ENCODE data around the gene GJB3.
"Not testable (repeated sequence)": the region's sequence is repeated elsewhere in the genome, so short reads cannot be mapped to it uniquely, and the experiment has no call there.

GJB3 gene

DNA sequence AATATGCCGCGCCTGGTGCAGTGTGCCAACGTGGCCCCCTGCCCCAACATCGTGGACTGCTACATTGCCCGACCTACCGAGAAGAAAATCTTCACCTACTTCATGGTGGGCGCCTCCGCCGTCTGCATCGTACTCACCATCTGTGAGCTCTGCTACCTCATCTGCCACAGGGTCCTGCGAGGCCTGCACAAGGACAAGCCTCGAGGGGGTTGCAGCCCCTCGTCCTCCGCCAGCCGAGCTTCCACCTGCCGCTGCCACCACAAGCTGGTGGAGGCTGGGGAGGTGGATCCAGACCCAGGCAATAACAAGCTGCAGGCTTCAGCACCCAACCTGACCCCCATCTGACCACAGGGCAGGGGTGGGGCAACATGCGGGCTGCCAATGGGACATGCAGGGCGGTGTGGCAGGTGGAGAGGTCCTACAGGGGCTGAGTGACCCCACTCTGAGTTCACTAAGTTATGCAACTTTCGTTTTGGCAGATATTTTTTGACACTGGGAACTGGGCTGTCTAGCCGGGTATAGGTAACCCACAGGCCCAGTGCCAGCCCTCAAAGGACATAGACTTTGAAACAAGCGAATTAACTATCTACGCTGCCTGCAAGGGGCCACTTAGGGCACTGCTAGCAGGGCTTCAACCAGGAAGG is 4.3 kb downstream of the GJB3 start:
- DNase-seq (ENCODE audit: low read depth in 1 of 2, low spot score in 1 of 2) = no peak

DNA sequence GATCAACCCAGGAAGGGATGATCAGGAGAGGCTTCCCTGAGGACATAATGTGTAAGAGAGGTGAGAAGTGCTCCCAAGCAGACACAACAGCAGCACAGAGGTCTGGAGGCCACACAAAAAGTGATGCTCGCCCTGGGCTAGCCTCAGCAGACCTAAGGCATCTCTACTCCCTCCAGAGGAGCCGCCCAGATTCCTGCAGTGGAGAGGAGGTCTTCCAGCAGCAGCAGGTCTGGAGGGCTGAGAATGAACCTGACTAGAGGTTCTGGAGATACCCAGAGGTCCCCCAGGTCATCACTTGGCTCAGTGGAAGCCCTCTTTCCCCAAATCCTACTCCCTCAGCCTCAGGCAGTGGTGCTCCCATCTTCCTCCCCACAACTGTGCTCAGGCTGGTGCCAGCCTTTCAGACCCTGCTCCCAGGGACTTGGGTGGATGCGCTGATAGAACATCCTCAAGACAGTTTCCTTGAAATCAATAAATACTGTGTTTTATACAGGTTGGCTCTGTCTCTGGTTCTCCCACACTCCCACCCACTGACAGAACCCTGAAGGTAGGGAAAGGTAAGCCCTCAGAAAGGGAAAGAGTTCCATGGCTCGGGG is 5.0 kb downstream of the GJB3 start:
- no peak for DNase-seq (ENCODE audit: low read depth in 1 of 2, low spot score in 1 of 2)

DNA sequence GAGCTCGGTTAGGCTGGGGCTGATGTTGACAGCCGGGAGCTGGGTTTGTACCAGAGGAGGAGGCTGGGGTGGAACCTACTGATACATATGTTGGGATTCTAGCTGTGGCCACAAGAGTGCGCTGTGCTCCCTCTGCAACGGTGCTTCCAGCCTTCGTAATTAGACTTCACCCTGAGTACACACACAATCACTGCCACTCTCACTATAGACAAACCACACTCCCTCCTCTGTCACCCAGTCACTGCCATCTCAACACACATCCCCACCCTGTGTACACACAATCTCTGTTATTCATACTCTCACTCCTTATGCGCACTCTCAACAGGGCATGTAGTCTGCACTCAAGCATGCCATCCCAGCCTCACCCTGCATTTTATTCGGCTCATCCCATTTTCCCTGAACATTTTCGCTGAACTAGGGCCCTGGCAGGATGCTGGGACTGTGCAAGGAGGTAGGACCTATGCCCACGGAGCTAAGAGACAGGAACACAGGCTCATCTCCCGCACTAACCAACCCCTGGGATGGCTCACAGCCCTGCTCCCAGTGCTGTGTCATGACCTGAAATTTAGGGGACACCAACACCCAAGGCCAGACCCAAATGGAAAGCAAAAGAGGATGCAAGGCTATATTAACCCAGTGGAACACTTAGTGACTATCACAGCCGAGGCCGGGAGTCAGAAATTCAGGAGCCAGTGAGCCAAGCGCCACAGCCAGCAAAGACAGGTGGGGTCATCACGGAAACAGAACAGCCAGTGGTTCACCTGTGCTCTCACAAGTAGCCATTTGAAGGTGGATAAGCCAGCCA is 5.7 kb downstream of the GJB3 start:
- DNase-seq (ENCODE audit: low read depth in 1 of 2, low spot score in 1 of 2) = peak; percentile 37 to 52

DNA sequence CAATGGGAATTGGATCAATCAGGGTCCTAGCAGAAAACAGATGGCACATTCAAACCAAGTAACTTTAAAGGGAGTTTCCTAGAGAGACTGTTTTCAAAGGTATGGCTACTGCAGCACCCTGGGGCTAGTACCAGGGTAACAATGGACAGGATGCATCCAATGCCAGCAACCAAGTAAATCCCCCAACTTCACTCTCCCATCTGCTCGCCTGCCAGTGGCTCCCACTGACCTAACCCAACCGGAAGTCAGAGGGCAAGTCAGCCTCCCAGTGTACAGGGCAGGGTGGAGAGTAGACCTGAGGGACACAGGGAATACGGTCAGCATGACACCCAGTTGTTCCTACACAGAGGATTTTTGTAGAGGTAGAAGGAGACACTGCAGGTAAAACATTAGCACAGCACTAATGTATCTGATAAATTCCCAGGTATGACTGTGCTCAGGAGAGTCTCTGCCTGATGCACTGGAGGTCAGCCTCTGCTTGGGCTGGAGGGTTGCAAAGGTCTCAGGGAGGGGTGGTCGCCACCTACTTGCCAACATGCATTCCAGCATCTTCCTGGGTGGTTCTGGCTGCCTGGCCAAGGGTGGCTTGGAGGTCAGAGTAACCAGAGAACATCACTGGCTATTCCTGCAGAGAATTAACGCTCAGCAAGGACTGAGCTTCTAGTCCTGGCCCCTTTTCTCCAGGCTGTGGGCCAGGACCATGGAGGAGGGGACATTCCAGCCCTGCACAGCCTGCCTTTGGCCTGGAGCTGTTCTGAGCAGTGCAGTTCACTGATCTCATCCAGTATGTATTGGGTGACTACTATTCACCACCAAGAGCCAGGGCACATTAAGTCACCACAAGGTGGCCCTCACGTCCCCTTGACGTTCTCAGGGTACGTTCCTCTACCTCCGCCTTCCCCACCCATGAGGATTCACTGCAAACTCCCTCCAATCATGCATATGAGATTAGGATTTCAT is 6.7 kb downstream of the GJB3 start:
- DNase-seq (ENCODE audit: low read depth in 1 of 2, low spot score in 1 of 2) = no peak

DNA sequence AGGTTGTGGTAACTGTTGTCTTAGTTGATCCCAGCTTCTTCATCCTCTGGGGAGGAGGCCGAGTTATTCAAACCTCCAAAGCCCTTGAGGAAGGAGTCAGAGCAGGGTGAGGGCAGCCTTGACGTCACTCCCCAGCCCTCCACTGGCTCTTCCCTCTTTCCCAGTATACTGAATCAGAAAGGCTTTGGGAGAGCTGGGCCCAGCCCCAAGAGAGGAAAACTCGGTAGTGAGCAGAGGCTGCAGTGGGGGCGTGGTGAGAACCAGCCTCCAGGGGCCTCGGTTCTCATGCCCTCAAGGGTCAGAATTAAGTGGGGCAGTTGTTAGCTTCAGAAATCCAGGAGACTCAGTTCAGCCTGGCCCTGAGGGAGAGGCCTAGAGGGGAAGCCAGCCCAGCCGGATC is 10.0 kb downstream of the GJB3 start:
- no peak for DNase-seq (ENCODE audit: low read depth in 1 of 2, low spot score in 1 of 2)

DNA sequence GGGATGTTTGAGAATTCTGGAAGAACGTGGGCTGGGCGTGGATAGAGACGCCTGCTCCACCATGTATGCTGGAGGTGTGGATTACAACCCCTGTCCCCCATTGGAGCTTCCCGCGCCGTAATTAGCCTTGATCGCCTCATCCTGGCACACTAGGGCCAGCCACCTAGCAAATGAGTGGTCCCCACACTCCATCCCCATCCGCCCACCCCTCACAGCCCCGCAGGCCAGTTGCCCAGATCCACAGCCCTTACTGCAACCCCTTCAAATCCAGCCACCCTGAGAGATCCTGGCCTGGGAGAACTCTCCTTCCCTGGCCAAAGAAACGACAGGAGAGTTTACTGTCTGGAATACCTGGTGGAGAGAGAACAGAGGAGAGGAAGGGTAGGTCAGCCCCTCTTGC is 11.4 kb downstream of the GJB3 start:
- DNase-seq (ENCODE audit: low read depth in 1 of 2, low spot score in 1 of 2) = no peak

DNA sequence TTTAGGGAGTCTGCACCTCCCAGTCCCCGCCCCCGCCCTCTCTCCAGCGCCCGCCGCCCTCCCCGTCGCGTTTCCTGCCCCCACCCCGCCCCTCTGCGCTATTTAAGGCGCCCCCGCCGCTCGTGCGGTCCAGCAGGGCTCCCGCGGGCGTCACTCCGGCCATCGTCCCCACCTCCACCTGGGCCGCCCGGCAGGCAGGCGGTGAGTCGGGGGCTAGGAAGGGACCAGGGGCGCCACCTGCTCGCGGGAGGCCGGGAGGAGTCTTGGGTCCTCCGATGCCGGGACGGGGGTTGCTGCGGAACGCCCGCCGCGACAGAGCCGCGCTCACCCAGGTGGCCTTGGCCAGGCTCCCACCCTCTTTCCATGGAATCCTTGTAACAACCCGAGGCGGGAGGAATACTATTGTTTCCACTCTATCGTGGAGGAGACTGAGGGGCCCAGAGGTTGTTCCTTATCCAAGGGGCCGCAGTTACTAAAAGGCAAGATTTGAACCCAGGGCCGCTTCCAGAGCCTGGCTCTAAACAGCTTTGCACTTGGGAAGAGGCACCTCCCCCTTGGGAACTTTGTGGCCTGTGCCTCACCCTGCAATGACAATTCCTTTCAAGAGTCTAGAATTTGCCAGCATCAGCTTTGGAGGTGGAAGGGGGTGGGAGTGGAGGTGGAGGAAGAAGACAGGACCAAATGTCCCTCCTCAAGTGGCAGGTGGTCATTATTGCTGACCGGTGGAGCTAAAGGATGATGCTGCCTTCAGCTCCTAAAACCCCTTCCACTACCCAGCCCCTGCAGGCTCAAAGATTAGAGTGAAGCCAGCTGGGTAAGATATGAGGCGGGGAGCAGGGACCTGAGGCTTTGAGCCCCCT is 12.1 kb downstream of the GJB3 start, which contains the start of gene GJA4:
Gene GJA4 (plus strand): TSS at position 132 of the 860 bp plus-strand sequence. CDS start 1,215 bp downstream, outside the sequence.
- no peak for DNase-seq (ENCODE audit: low read depth in 1 of 2, low spot score in 1 of 2)

DNA sequence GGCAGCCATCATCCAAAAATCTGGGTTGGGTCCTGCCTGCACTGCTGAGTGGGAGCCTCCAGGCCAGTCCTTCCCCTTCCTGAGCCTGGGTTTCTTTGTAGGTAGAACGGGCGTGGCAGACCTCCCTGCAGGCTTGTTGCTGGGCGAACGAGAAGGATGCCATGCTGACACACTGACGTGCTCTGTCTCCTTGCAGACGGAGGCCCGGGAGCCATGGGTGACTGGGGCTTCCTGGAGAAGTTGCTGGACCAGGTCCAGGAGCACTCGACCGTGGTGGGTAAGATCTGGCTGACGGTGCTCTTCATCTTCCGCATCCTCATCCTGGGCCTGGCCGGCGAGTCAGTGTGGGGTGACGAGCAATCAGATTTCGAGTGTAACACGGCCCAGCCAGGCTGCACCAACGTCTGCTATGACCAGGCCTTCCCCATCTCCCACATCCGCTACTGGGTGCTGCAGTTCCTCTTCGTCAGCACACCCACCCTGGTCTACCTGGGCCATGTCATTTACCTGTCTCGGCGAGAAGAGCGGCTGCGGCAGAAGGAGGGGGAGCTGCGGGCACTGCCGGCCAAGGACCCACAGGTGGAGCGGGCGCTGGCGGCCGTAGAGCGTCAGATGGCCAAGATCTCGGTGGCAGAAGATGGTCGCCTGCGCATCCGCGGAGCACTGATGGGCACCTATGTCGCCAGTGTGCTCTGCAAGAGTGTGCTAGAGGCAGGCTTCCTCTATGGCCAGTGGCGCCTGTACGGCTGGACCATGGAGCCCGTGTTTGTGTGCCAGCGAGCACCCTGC is 13.2 kb downstream of the GJB3 start:
- no peak for DNase-seq (ENCODE audit: low read depth in 1 of 2, low spot score in 1 of 2)

DNA sequence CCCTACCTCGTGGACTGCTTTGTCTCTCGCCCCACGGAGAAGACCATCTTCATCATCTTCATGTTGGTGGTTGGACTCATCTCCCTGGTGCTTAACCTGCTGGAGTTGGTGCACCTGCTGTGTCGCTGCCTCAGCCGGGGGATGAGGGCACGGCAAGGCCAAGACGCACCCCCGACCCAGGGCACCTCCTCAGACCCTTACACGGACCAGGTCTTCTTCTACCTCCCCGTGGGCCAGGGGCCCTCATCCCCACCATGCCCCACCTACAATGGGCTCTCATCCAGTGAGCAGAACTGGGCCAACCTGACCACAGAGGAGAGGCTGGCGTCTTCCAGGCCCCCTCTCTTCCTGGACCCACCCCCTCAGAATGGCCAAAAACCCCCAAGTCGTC is 13.8 kb downstream of the GJB3 start:
- DNase-seq (ENCODE audit: low read depth in 1 of 2, low spot score in 1 of 2) = no peak

DNA sequence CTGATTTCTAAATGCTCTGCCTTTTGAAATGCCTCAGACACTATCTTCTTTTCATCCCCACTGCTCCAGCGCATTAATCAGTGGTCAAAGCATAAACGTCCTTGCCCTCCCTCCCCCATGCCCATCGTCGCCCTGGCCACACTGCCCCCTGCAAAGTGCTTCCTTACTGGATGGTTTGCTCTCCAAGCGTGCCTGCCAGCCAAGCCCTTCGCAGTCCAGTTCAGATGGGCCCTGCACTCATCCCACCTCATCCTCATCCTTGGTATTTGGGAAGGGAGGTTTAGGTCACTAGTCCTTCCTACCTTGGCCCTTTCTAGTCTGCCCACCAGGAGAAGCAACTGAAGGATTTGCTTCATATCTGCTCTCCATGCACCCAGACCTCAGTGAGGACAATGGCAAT is 14.9 kb downstream of the GJB3 start:
- no peak for DNase-seq (ENCODE audit: low read depth in 1 of 2, low spot score in 1 of 2)

DNA sequence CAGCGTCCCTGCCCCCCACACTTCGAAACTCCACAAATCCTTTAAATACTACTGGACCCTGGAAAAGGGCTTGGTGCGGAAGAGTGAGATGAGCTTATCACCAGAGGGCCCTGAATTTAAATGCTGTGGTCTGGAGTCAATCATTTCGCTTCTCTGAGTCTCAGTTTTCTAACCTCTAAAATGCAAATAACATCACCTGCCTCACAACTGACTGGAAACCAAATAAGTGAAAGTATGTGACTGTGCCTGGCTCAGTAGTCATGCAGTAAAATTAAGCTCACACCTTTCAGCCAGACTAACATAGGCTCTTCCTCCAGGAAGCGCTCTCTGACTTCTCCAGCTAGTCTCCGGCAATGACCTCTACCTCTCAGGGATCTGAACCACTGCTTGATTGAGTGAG is 16.0 kb downstream of the GJB3 start:
- no peak for DNase-seq (ENCODE audit: low read depth in 1 of 2, low spot score in 1 of 2)

DNA sequence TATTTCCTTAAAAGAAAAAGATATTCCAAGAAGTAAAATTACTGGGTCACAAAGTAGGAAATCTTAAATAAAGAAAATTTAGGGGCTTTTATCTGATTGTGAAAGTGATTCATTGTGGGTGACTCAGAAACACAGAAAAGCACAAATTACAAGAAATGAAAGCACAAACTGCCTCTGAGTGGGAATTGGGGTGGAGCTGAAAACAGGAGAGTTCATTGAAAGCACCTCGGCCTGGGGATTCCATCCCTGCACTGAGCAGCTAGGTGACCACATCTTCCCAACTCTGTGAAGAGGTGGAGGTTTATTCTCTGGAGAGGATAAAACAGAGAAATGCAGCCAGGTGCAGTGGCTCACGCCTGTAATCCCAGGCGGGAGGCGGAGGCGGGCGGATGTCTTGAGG is 19.2 kb downstream of the GJB3 start:
- DNase-seq (ENCODE audit: low read depth in 1 of 2, low spot score in 1 of 2) = no peak

DNA sequence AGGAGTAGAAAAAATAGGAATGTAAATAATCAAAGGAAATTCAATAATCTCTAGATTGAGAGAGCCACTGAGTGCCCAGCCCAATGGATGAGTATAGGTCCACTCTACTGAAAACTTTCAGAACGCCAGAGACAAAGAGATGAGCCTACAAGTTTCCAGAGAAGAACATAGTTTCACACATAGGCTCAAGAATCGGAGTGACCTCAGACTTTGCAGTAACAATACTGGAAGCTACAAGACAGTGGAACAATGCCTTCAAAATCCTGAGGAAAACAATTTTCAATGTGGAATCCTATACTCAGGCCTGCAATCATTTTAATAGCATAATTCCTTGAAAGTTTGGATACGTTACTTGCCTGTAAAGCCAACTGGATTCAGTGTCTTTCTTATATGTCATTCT is 22.8 kb downstream of the GJB3 start:
- DNase-seq (ENCODE audit: low read depth in 1 of 2, low spot score in 1 of 2) = no peak

DNA sequence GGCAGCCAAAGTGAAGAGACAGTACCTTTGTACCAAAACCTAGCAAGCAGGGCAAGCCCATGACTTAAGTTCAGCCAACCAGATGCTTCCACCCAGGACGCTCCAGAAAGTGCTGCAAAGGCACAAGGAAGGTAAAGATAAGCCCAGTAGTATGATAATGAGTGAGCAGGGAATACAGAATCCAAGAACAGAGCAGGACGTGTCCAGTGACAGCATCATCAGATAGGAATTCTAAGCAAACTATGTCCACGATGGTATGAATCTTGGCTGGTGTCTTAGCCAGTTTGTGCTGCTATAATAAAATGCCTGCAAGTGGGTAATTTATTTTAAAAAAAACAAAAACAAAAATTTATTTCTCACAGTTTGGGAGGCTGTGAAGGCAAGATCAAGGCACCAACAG is 25.4 kb downstream of the GJB3 start:
- no peak for DNase-seq (ENCODE audit: low read depth in 1 of 2, low spot score in 1 of 2)

DNA sequence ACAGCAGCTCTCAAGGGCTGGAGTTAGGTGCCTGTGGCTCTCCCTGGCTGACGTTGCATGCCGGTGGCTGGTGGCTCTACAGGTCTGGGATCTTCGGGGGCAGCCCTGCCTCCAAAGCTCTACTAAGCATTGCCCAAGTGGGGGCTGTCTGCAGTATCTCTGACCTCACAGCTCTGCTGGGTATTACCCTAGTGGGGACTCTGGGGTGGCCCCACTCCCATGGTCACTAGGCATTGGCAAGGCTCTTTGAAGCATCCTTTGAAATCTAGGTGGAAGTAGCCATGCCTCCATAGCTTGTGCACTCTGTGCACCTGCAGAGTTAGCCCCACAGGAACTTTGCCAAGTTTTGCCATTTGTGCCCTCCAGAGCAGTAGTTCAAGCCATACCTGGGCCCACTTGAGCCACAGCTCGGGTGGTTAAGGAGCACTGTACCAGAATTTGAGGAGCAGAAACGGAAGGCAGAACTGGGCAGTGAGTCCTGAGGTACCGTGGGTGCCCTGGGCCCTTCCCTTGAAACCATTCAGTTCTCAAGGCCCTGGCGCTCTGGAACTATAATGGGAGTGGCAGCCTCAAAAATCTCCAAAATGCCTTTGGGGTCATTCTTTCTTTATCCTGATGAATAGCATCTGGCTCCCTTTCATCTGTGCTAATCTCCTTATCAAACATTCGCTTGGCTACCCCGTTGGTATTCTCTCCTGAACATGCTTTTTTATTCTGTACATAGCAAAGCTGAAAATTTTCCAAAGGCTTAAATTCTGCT is 27.2 kb downstream of the GJB3 start:
- no peak for DNase-seq (ENCODE audit: low read depth in 1 of 2, low spot score in 1 of 2)

DNA sequence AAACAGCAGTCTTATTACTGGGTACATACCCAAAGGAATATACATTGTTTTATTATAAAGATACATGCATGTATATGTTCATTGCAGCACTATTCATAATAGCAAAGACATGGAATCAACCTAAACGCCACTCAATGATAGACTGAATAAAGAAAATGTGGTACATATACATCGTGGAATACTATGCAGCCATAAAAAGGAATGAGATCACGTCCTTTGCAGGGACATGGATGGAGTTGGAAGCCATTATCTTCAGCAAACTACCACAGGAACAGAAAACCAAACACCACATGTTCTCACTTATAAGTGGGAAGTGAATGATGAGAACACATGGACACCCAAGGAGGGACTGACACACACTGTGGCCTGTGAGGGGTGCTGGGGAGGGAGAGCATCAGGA is 29.8 kb downstream of the GJB3 start:
- not testable (repeated sequence) for DNase-seq (ENCODE audit: low read depth in 1 of 2, low spot score in 1 of 2)

DNA sequence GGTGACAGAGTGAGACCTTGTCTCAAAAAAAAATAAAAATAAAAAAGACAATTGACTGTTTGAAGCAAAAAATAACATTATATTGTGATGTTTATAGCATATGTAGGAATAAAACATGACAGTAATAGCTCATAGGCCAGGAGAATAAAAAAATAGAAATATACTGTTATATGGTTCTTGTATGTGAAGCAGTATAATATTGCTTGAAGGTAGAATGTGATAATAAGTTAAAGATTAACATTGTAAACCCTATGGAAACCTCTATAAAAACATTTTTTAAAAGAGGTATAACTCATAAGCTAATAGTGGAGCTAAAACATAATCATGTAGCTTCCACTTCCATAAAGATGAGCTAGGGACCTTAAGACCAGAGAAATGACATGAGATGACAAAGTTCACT is 35.3 kb downstream of the GJB3 start:
- DNase-seq (ENCODE audit: low read depth in 1 of 2, low spot score in 1 of 2) = no peak

DNA sequence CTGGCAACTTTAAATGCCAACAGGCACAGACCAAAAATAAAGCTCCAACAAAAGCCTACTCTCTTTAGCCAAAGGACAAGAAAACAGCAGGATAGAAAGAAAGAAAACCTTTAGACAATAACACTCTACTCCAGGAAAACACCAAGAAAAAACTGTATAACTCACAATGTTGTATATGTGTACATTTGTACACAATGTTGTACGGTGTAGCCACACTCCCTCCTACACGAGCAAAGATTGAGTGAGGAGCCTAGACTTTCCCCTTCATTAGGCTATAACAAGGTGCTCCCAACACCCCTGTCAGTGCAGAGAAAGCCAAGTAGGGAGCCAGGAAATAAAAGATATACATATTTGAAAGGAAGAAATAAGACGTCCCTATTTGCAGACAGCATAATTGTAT is 35.8 kb downstream of the GJB3 start:
- DNase-seq (ENCODE audit: low read depth in 1 of 2, low spot score in 1 of 2) = no peak

DNA sequence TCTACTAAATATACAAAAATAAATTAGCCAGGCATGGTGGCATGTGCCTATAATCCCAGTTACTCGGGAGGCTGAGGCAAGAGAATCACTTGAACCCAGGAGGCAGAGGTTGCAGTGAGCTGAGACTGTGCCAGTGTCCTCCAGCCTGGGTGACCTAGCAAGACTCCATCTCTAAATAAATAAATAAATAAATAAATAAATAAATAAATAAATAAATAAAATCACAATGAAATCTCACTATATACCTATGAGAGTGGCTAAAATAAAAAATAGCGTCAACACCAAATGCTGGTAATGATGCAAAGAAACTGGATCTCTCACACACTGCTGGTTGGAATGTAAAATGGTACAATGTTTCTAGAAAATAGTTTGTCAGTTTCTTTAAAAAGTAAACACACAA is 37.8 kb downstream of the GJB3 start:
- DNase-seq (ENCODE audit: low read depth in 1 of 2, low spot score in 1 of 2) = not testable (repeated sequence)
